ENCODE results near the gene SLC35E4. TPM values are rescaled to one million over a fixed set of nuclear protein-coding genes. Genes with fewer than 3 reads are reported as not detected.
"Not testable (repeated sequence)": the region's sequence is repeated elsewhere in the genome, so short reads cannot be mapped to it uniquely, and the experiment has no call there.

Gene SLC35E4
- total RNA-seq, 2 experiments from 2014 or later: 2.1 to 2.9 TPM

DNA sequence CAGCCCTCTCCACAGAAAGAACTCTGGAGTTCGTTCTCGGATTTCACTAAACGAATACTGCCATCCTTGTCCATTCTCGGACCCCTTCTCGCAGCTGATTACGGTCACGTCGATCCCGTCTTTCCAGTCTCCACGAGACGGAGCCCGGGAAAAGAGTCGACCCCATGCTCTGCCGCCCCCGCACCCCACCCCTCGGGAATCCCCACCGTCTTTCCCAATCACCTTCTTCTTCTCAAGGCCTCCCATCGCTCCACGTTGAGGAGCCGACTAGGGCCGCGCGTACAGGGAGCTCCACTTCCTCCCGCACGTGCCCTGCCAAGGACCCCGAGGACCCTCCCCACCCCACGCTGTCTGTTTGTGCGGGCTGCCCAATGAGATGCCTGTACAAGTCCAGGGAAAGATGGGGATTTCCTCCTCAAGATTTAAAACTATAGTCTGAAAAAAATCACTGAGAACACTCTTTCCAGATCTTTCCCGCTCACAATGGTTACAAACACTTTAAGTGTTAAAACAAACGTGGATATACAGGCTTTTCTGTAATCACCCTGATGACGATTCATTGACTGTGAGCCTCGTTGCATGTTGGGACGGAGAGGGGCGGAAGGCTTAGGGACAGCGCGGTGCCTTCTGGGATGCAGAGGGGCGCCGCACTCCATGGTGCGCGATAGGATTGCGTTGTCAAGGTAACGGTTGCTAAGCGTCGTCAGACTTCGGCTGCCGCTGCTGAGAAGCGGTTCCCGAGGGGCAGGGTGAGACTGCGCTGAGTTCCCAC, 43.8 kb upstream of the SLC35E4 start, which contains the start of gene PES1:
TSS of gene PES1 (minus strand) at position 323 of the 772 bp plus-strand sequence. CDS start at position 246, 77 bp downstream.
- POLR2A ChIA-PET: interaction anchor here (0.6 to 1.8 kb wide), 6 partner anchors 16 to 1295 kb away, joined by 3 to 9 read pairs (median 4); partner anchors contain the start of genes MORC2, PIK3IP1, SLC35E4 and TUG1
- Histone ChIP-seq H3K4me1 (ENCODE audit: insufficient read depth, low read length) (peaks cover 16% of the 10 kb centered on the region), H3K9me3 (ENCODE audit: control insufficient read depth in 1 of 2, insufficient read depth in 1 of 2, low read length in 2 of 2) (no peaks in the 10 kb centered on the region), H3K27ac (ENCODE audit: low read depth in 1 of 2, low read length in 2 of 2) (peak within 1 kb of the TSS; percentile 85 to 97), H3K36me3 (ENCODE audit: insufficient read depth, low read length) (peaks cover 29% of the 10 kb centered on the region), H3K27me3 (ENCODE audit: control insufficient read depth in 1 of 2, insufficient read depth in 2 of 2, low read length in 2 of 2) (no peaks in the 10 kb centered on the region), H3K4me3 (ENCODE audit: low read length) (peak within 1 kb of the TSS; percentile 96)
- peak; percentile 96 for ATAC-seq (ENCODE audit: poor library complexity)
- peaks cover 37% of the 10 kb centered on the region for H3K36me3 Mint-ChIP-seq (ENCODE audit: low read depth)
- H3K4me1 Mint-ChIP-seq (ENCODE audit: low read depth): no peaks in the 10 kb centered on the region
- H3K27me3 Mint-ChIP-seq: no peaks in the 10 kb centered on the region
- no peak within 1 kb of the TSS for H3K27ac Mint-ChIP-seq
- intact Hi-C loops (cut with DNase I, micrococcal nuclease): loop anchor here in 1 of 2 experiments (1.0 to 10.0 kb wide), 9 partner anchors 44 to 1353 kb away; partner anchors contain the start of genes DEPDC5, DUSP18, EIF4ENIF1 and MORC2
- H3K9me3 Mint-ChIP-seq: no peaks in the 10 kb centered on the region
- H3K4me3 Mint-ChIP-seq: no peak within 1 kb of the TSS
- TF ChIP-seq, protein P1, sequence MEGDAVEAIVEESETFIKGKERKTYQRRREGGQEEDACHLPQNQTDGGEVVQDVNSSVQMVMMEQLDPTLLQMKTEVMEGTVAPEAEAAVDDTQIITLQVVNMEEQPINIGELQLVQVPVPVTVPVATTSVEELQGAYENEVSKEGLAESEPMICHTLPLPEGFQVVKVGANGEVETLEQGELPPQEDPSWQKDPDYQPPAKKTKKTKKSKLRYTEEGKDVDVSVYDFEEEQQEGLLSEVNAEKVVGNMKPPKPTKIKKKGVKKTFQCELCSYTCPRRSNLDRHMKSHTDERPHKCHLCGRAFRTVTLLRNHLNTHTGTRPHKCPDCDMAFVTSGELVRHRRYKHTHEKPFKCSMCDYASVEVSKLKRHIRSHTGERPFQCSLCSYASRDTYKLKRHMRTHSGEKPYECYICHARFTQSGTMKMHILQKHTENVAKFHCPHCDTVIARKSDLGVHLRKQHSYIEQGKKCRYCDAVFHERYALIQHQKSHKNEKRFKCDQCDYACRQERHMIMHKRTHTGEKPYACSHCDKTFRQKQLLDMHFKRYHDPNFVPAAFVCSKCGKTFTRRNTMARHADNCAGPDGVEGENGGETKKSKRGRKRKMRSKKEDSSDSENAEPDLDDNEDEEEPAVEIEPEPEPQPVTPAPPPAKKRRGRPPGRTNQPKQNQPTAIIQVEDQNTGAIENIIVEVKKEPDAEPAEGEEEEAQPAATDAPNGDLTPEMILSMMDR (IDR thresholded peaks at IDR 0.05): no peak
- DNase-seq: peak; percentile 91 to 99 (median 94)
- CTCF ChIA-PET: no interaction called here

DNA sequence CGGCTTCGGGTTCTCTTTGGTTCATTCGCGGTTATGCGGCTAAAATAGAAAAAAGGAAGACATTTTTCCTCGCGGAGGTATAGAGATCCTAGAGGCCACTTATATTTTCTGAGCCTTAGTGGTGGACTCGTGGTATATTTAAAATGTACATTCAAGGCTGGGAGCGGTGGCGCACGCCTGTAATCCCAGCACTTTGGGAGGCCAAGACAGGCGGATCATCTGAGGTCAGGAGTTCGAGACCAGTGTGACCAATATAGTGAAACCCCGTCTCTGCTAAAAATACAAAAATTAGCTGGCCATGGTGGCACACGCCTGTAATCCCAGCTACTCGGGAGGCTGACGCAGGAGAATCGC, 43.2 kb upstream of the SLC35E4 start:
- not testable (repeated sequence) for ATAC-seq (ENCODE audit: poor library complexity); DNase-seq; H3K9me3 Mint-ChIP-seq; H3K27me3 Mint-ChIP-seq; H3K27me3 ChIP-seq (ENCODE audit: control insufficient read depth in 1 of 2, insufficient read depth in 2 of 2, low read length in 2 of 2); H3K4me3 Mint-ChIP-seq; H3K9me3 ChIP-seq (ENCODE audit: control insufficient read depth in 1 of 2, insufficient read depth in 1 of 2, low read length in 2 of 2); H3K4me1 Mint-ChIP-seq (ENCODE audit: low read depth); H3K27ac Mint-ChIP-seq
- intact Hi-C loops (cut with DNase I, micrococcal nuclease): loop anchor here in 1 of 2 experiments (1.0 to 10.0 kb wide), 7 partner anchors 43 to 1352 kb away; partner anchors contain the start of genes DEPDC5, DUSP18, EIF4ENIF1 and MORC2
- Histone ChIP-seq H3K27ac (ENCODE audit: low read depth in 1 of 2, low read length in 2 of 2) (peak overlapping the region in 1 of 2 donors; percentile 97), H3K4me3 (ENCODE audit: low read length) (peak overlapping the region; percentile 96), H3K36me3 (ENCODE audit: insufficient read depth, low read length) (peaks cover 23% of the 10 kb centered on the region), H3K4me1 (ENCODE audit: insufficient read depth, low read length) (peaks cover 16% of the 10 kb centered on the region)
- POLR2A ChIA-PET: interaction anchor here (1.2 kb wide), 1 partner anchor 15 kb away, joined by 5 read pairs; no protein-coding TSS in a partner anchor
- CTCF ChIA-PET: interaction anchor here (1.9 kb wide), 1 partner anchor 42 kb away, joined by 9 read pairs; no protein-coding TSS in a partner anchor
- peaks cover 32% of the 10 kb centered on the region for H3K36me3 Mint-ChIP-seq (ENCODE audit: low read depth)

DNA sequence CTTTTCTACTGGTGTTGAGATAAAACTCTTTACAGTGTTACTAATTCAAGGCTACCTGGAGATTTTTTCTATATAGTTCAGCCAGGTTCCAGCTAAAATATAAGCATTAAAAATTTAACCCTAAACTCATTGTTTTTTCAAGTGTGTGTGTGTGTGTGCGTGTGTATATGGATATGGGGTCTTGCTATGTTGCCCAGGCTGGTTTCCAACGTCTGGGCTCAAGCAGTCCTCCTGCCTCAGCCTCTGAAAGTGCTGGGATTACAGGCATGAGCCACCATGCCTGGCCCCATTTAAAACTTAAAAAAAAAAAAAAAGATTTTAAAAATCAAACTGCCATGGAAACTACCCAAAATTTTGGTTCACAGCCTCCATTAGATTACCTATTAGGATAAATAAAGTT, 39.4 kb upstream of the SLC35E4 start:
- no peak for ATAC-seq (ENCODE audit: poor library complexity)

More for the DNA sequence above, 39.4 kb upstream of the SLC35E4 start:
- no peaks in the 10 kb centered on the region for H3K9me3 ChIP-seq (ENCODE audit: control insufficient read depth in 1 of 2, insufficient read depth in 1 of 2, low read length in 2 of 2)
- Mint-ChIP-seq H3K4me3 (no peak overlapping the region), H3K4me1 (ENCODE audit: low read depth) (no peaks in the 10 kb centered on the region), H3K27ac (no peak overlapping the region), H3K36me3 (ENCODE audit: low read depth) (no peaks in the 10 kb centered on the region), H3K27me3 (no peaks in the 10 kb centered on the region), H3K9me3 (no peaks in the 10 kb centered on the region)
- intact Hi-C loops (cut with DNase I, micrococcal nuclease): loop anchor here in 1 of 2 experiments (10.0 kb wide), 3 partner anchors 889 to 1349 kb away; partner anchors contain the start of genes DEPDC5, EIF4ENIF1, PRR14L and YWHAH
- no peaks in the 10 kb centered on the region for H3K36me3 ChIP-seq (ENCODE audit: insufficient read depth, low read length)
- DNase-seq: no peak
- ChIA-PET CTCF (interaction anchor here (1.2 kb wide), 1 partner anchor 10 kb away, joined by 3 read pairs; no protein-coding TSS in a partner anchor), POLR2A (no interaction called here)
- no peak overlapping the region for H3K4me3 ChIP-seq (ENCODE audit: low read length)
- H3K27ac ChIP-seq (ENCODE audit: low read depth in 1 of 2, low read length in 2 of 2): no peak overlapping the region
- H3K4me1 ChIP-seq (ENCODE audit: insufficient read depth, low read length): peaks cover 8% of the 10 kb centered on the region
- TF ChIP-seq, protein P1 (IDR thresholded peaks at IDR 0.05): no peak
- no peaks in the 10 kb centered on the region for H3K27me3 ChIP-seq (ENCODE audit: control insufficient read depth in 1 of 2, insufficient read depth in 2 of 2, low read length in 2 of 2)
